ENCODE measurements around the gene ELFN1.
"Not testable (repeated sequence)": the region's sequence is repeated elsewhere in the genome, so short reads cannot be mapped to it uniquely, and the experiment has no call there.

Gene ELFN1

GRCh38 chr7:1761774-1762173 is 91.7 kb downstream of the ELFN1 start:
- H3K4me3 ChIP-seq (ENCODE audit: low read depth, low read length), result no peak overlapping the region
- TF ChIP-seq POLR2A (IDR thresholded peaks at IDR 0.05; ENCODE audit: extremely low read depth, insufficient read length) (no peak), MAX (IDR thresholded peaks at IDR 0.05; ENCODE audit: low read depth, low read length) (no peak), MYC (IDR thresholded peaks at IDR 0.05; ENCODE audit: low read depth, low read length) (no peak), CTCF (IDR thresholded peaks at IDR 0.05; ENCODE audit: low read depth, low read length) (no peak)
- no peak for DNase-seq (ENCODE audit: low read depth)

GRCh38 chr7:1762238-1762945 is 92.3 kb downstream of the ELFN1 start:
- no peak overlapping the region for H3K4me3 ChIP-seq (ENCODE audit: low read depth, low read length)
- TF ChIP-seq MYC (IDR thresholded peaks at IDR 0.05; ENCODE audit: low read depth, low read length), result no peak
- TF ChIP-seq POLR2A (IDR thresholded peaks at IDR 0.05; ENCODE audit: extremely low read depth, insufficient read length), result no peak
- no peak for TF ChIP-seq MAX (IDR thresholded peaks at IDR 0.05; ENCODE audit: low read depth, low read length)
- no peak for TF ChIP-seq CTCF (IDR thresholded peaks at IDR 0.05; ENCODE audit: low read depth, low read length)
- DNase-seq (ENCODE audit: low read depth), result no peak

GRCh38 chr7:1763033-1763432 is 93.0 kb downstream of the ELFN1 start:
- DNase-seq (ENCODE audit: low read depth), result no peak
- TF ChIP-seq MAX (IDR thresholded peaks at IDR 0.05; ENCODE audit: low read depth, low read length) (no peak), POLR2A (IDR thresholded peaks at IDR 0.05; ENCODE audit: extremely low read depth, insufficient read length) (no peak), MYC (IDR thresholded peaks at IDR 0.05; ENCODE audit: low read depth, low read length) (no peak), CTCF (IDR thresholded peaks at IDR 0.05; ENCODE audit: low read depth, low read length) (no peak)
- H3K4me3 ChIP-seq (ENCODE audit: low read depth, low read length), result no peak overlapping the region

GRCh38 chr7:1763911-1764310 is 93.8 kb downstream of the ELFN1 start:
- H3K4me3 ChIP-seq (ENCODE audit: low read depth, low read length), result not testable (repeated sequence)

GRCh38 chr7:1765336-1765735 is 95.3 kb downstream of the ELFN1 start:
- TF ChIP-seq MYC (IDR thresholded peaks at IDR 0.05; ENCODE audit: low read depth, low read length) (no peak), MAX (IDR thresholded peaks at IDR 0.05; ENCODE audit: low read depth, low read length) (no peak)
- no peak for DNase-seq (ENCODE audit: low read depth)
- H3K4me3 ChIP-seq (ENCODE audit: low read depth, low read length), result no peak overlapping the region

More at GRCh38 chr7:1763911-1764310, 93.8 kb downstream of the ELFN1 start:
- not testable (repeated sequence) for DNase-seq (ENCODE audit: low read depth)

GRCh38 chr7:1767524-1767923 is 97.4 kb downstream of the ELFN1 start:
- DNase-seq (ENCODE audit: low read depth), result peak; percentile 54
- no peak overlapping the region for H3K4me3 ChIP-seq (ENCODE audit: low read depth, low read length)
- TF ChIP-seq MAX (IDR thresholded peaks at IDR 0.05; ENCODE audit: low read depth, low read length), result peak; percentile 57
- no peak for TF ChIP-seq MYC (IDR thresholded peaks at IDR 0.05; ENCODE audit: low read depth, low read length)
- peak; percentile 45 for TF ChIP-seq CTCF (IDR thresholded peaks at IDR 0.05; ENCODE audit: low read depth, low read length)

- TF ChIP-seq CTCF (IDR thresholded peaks at IDR 0.05; ENCODE audit: low read depth, low read length), result no peak
- TF ChIP-seq POLR2A (IDR thresholded peaks at IDR 0.05; ENCODE audit: extremely low read depth, insufficient read length), result no peak
- no peak for TF ChIP-seq MYC (IDR thresholded peaks at IDR 0.05; ENCODE audit: low read depth, low read length)
- no peak for TF ChIP-seq MAX (IDR thresholded peaks at IDR 0.05; ENCODE audit: low read depth, low read length)
- H3K4me3 ChIP-seq (ENCODE audit: low read depth, low read length), result no peak overlapping the region
- DNase-seq (ENCODE audit: low read depth), result no peak
Measured at GRCh38 chr7:1768832-1769231, 98.8 kb downstream of the ELFN1 start.
